HG03139 (cell line): ENCODE results near the gene CNN3.

Experiments used
- ATAC-seq: cut with Tn5 transposase; IDR thresholded peaks from one replicate; pipeline ENCODE4 v1.9.1; 2021; ENCODE audit not compliant: unreplicated experiment

The CNN3 gene

GRCh38 chr1:94926915-94927404, at the start of gene CNN3:
TSS of gene CNN3 (minus strand) at chr1:94927110. CDS start at chr1:94926894, 216 bp downstream.
- peak; percentile 72 for ATAC-seq

GRCh38 chr1:94974824-94975223, 47.9 kb upstream of the CNN3 start:
- no peak for ATAC-seq

- no peak for ATAC-seq
Observed at GRCh38 chr1:94974241-94974640, 47.3 kb upstream of the CNN3 start.

- ATAC-seq, result no peak
Observed at GRCh38 chr1:94973309-94973922, 46.5 kb upstream of the CNN3 start.

GRCh38 chr1:94971491-94971924, 44.6 kb upstream of the CNN3 start:
- ATAC-seq, result no peak

- ATAC-seq, result no peak
Observed at GRCh38 chr1:94970783-94971182, 43.9 kb upstream of the CNN3 start.

GRCh38 chr1:94969137-94969536, 42.2 kb upstream of the CNN3 start:
- ATAC-seq, result no peak

- no peak for ATAC-seq
Observed at GRCh38 chr1:94966033-94966432, 39.1 kb upstream of the CNN3 start.

- no peak for ATAC-seq
Observed at GRCh38 chr1:94963864-94964263, 37.0 kb upstream of the CNN3 start.

GRCh38 chr1:94962409-94963265, 35.7 kb upstream of the CNN3 start:
- peak; percentile 87 for ATAC-seq

- no peak for ATAC-seq
Observed at GRCh38 chr1:94961988-94962387, 35.1 kb upstream of the CNN3 start.

- ATAC-seq, result no peak
Observed at GRCh38 chr1:94961582-94961981, 34.7 kb upstream of the CNN3 start.

- ATAC-seq, result no peak
Observed at GRCh38 chr1:94958081-94958480, 31.2 kb upstream of the CNN3 start.

GRCh38 chr1:94955767-94956632, 29.1 kb upstream of the CNN3 start:
- no peak for ATAC-seq

- ATAC-seq, result no peak
Observed at GRCh38 chr1:94954263-94955220, 27.6 kb upstream of the CNN3 start.

- no peak for ATAC-seq
Observed at GRCh38 chr1:94953746-94954145, 26.8 kb upstream of the CNN3 start.

GRCh38 chr1:94953107-94953506, 26.2 kb upstream of the CNN3 start:
- ATAC-seq, result no peak

GRCh38 chr1:94952539-94952938, 25.6 kb upstream of the CNN3 start:
- no peak for ATAC-seq

GRCh38 chr1:94951509-94952208, 24.7 kb upstream of the CNN3 start:
- no peak for ATAC-seq

GRCh38 chr1:94951046-94951445, 24.1 kb upstream of the CNN3 start:
- no peak for ATAC-seq
